Motor neuron (in vitro differentiated cells): ENCODE data around the gene MIPOL1. TPM values are rescaled to one million over a fixed set of nuclear protein-coding genes. Genes with fewer than 3 reads are reported as not detected.
"Not testable (repeated sequence)": the region's sequence is repeated elsewhere in the genome, so short reads cannot be mapped to it uniquely, and the experiment has no call there.

Source experiments
- ATAC-seq, 8 experiments: fragments of 200-7000 bp; cut with Tn5 transposase; replicated peaks in 6 of 8; 2 replicates each; pipeline ENCODE4 v1.8.0; 2021; ENCODE audit warnings: mild to moderate bottlenecking in 8 of 8, moderate library complexity in 8 of 8
- H3K27ac ChIP-seq, 2 donors: fragments of 250-450 bp; sonication (Bioruptor Pico); 2 replicates each; pipeline ENCODE4 v1.9.0; 2021; ENCODE audit warnings: antibody characterized with exemption in 2 of 2, mild to moderate bottlenecking in 2 of 2, moderate library complexity in 1 of 2
- H3K4me1 ChIP-seq, 2 donors: fragments of 250-450 bp; sonication (Bioruptor Pico); replicated peaks in 1 of 2; 2 replicates each; pipeline ENCODE4 v1.6.1; 2021; ENCODE audit warnings: antibody characterized with exemption in 2 of 2, mild to moderate bottlenecking in 2 of 2, moderate library complexity in 1 of 2
- H3K4me3 ChIP-seq, 5 donors: fragments of 250-450 bp; sonication (Bioruptor Pico); 2 replicates each; pipeline ENCODE4 v1.9.0; 2021; ENCODE audit warnings: antibody characterized with exemption in 5 of 5, mild to moderate bottlenecking in 5 of 5, moderate library complexity in 4 of 5
- WGBS, 10 experiments: fragments of 450-650 bp; shearing (Covaris generic); methylation state at CpG; one replicate each; pipeline ENCODE4 v1.0.0; 2022; 5-methylcytosine and 5-hydroxymethylcytosine counted together
- in situ Hi-C, 9 experiments: fragments of 400-800 bp; cut with MboI; loops; one replicate each; pipeline ENCODE4 v1.15.0; 2021; ENCODE audit warnings: low sequenced_read_pairs in 9 of 9, low pct_unique_long_range_greater_than_20kb in 2 of 9; ENCODE audit not compliant: unreplicated experiment in 9 of 9
- total RNA-seq, 8 experiments: library from RNA; unstranded; fragments of 300-600 nt; gene quantifications; 2 replicates each; pipeline versions ENCODE4 v1.2.3 to v1.2.4, GENCODE V29; 2022

The MIPOL1 gene
- total RNA-seq, 8 experiments from 2014 or later, result 7.0 to 28.0 (median 14.3) TPM

DNA sequence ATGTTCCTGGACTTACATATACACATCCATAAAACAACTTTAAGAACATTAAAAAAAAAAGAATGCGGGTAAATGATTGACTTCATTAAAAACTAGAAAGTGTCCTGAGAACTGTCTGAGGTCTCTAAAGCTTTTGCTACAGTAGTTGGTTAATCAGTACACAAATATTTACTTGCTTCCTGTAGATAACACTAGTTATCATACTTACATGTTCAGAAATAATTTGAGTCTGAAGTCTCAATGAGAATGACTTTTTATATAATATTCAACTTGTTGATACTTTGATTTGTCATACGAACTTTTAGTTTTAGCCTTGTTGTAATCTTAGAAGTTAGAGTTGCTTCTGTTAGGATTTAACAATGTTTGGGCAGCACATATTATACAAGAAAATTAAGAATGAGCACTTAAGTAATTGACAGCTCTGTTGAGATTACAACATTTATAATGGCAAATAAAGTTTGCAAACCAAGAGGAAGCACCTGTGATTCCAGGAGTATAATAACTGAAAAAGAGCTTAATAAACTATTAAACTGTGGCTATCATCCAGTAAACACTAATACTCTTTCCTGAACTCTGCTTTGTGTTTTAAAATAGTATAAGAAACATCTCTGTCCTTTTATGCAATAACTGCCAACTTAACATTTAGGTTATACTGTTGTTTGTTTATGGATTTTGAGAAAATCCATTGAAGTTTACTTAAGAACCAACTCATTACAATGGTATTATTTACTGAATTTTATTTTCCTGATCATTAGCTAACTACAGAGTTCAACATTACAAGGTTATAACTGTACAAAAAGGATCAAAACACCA lies 131.7 kb downstream of the MIPOL1 start:
- no peak overlapping the region for H3K4me3 ChIP-seq
- no peaks in the 10 kb centered on the region for H3K4me1 ChIP-seq
- no peak for ATAC-seq
- WGBS, 10 experiments, result 85 to 100% (median 98%) methylated on average over 1 to 2 of the region's 2 CpGs
- in situ Hi-C loops, result no loop called here
- no peak overlapping the region for H3K27ac ChIP-seq

GRCh38 chr14:37330910-37331309 lies 133.2 kb downstream of the MIPOL1 start:
- H3K27ac ChIP-seq, result no peak overlapping the region
- H3K4me1 ChIP-seq, result no peaks in the 10 kb centered on the region
- ATAC-seq, result no peak
- H3K4me3 ChIP-seq, result no peak overlapping the region
- in situ Hi-C loops, result no loop called here

DNA sequence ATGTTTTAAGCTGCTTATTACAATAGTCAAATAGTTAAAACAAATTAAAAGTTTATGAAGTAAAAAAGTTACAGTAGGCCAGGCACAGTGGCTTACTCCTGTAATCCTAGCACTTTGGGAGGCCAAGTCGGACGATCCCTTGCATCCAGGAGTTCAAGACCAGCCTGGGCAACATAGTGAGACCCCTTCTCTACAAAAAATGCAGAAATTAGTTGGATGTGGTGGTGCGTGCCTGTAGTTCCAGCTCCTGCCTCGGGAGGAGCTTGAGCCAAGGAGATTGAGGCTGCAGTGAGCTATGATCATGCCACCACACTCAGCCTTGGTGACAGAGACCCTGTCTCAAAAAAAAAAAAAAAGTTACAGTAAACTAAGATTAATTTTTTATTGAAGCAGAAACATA lies 142.6 kb downstream of the MIPOL1 start:
- Histone ChIP-seq H3K4me1 (no peaks in the 10 kb centered on the region), H3K27ac (no peak overlapping the region), H3K4me3 (no peak overlapping the region)
- in situ Hi-C loops, result no loop called here
- ATAC-seq, result no peak
- 85 to 100% (median 93%) methylated on average over 2 to 4 of the region's 4 CpGs; no CpG with 5 or more reads in 1 of the 10 experiments for WGBS, 10 experiments

- Histone ChIP-seq H3K4me3 (no peak overlapping the region), H3K4me1 (no peaks in the 10 kb centered on the region), H3K27ac (no peak overlapping the region)
- no peak for ATAC-seq
- in situ Hi-C loops, result no loop called here
- WGBS, 10 experiments, result 11 to 100% (median 80%) methylated on average over 2 to 3 of the region's 3 CpGs
Measured at GRCh38 chr14:37343307-37344094, 145.8 kb downstream of the MIPOL1 start.

- WGBS, 10 experiments, result 90 to 100% (median 94%) methylated on average over 2 to 4 of the region's 9 CpGs; no CpG with 5 or more reads in 5 of the 10 experiments
Measured at GRCh38 chr14:37363661-37364060, 165.9 kb downstream of the MIPOL1 start.

GRCh38 chr14:37369425-37369824 lies 171.7 kb downstream of the MIPOL1 start:
- WGBS, 10 experiments, result 5 to 67% (median 55%) methylated on average over 2 to 5 of the region's 5 CpGs; no CpG with 5 or more reads in 1 of the 10 experiments
- ATAC-seq, result peak in 3 of 8 experiments; percentile 32 to 99 (median 50)

More at GRCh38 chr14:37363661-37364060, 165.9 kb downstream of the MIPOL1 start:
- Histone ChIP-seq H3K4me3 (no peak overlapping the region), H3K4me1 (no peaks in the 10 kb centered on the region), H3K27ac (no peak overlapping the region)
- no peak for ATAC-seq
- in situ Hi-C loops, result no loop called here

GRCh38 chr14:37375566-37375965 lies 177.8 kb downstream of the MIPOL1 start:
- Histone ChIP-seq H3K4me1 (no peaks in the 10 kb centered on the region), H3K27ac (no peak overlapping the region), H3K4me3 (no peak overlapping the region)
- ATAC-seq, result no peak
- in situ Hi-C loops, result no loop called here

More at GRCh38 chr14:37369425-37369824, 171.7 kb downstream of the MIPOL1 start:
- no peak overlapping the region for H3K4me3 ChIP-seq
- no peak overlapping the region for H3K27ac ChIP-seq
- in situ Hi-C loops, result no loop called here
- no peaks in the 10 kb centered on the region for H3K4me1 ChIP-seq

DNA sequence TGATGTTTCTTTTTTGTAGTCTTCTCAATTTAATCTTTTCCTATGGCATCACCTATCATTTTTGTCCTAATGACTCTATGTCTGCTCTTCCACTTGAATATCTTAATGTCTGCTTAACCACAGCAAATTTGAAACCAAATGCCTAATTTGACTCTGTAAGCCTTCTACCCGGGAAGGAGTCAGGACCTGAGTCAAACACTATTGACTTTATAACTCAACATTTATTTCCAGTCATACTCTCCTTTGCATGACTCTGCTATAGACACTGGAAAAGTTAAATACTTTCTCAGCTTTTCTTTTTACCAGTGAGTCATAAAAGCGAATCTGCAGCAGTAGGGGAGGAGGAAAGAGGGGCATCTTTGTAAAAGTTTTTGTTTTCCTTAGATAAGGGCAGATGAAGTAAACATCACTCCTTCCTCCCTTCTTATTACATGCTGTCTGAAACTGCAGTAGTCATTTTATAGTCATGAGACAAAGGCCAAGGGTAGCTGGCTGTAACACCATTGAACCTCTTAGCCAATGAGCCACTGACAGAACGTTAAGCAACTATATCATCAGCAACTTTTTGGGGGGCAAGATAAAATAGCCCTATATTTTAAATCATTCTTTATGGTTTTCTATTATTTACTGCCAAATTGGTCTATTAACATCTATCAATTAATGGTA lies 179.3 kb downstream of the MIPOL1 start:
- H3K4me3 ChIP-seq, result no peak overlapping the region
- ATAC-seq, result no peak
- no peaks in the 10 kb centered on the region for H3K4me1 ChIP-seq
- 67 to 100% (median 87%) methylated on average over 1 to 3 of the region's 3 CpGs for WGBS, 10 experiments
- in situ Hi-C loops, result no loop called here
- H3K27ac ChIP-seq, result no peak overlapping the region

DNA sequence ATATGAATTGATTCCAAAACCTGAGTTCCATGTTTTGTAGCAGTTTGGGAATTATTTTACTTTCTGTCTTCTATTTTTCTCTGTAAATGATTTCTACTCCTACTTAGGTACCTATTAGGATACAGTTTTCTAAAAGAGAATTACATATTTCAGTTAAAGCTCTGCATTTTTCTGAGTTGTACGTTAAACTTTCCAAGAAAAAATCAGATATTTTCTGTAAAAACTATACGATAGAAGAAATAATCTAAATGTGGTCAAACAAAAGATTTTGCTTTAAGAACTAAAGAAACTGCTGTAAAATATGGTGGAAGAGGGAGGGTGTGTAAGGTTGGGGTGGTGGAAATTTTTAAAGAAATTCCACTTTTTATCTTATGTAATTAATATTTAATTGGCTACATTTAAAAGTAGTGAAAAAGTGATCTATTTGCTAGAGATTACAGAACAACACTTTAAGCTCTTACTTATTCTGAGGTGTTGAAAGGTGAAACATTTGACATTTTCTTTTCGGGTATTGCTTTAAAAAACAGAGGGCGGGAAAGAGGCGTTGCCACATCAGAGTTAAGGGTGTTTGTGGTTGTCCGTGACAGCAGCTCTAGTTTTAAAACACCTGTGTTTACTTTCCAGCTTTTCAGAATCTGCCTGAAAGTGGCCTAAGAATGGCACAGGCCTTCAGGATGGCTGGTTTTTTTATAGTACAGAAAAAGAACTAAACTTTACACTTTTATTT lies 187.3 kb downstream of the MIPOL1 start:
- H3K4me1 ChIP-seq, result no peaks in the 10 kb centered on the region
- H3K4me3 ChIP-seq, result no peak overlapping the region
- in situ Hi-C loops, result no loop called here
- WGBS, 10 experiments, result 55 to 89% (median 73%) methylated on average over 2 to 6 of the region's 6 CpGs
- H3K27ac ChIP-seq, result no peak overlapping the region
- peak in 1 of 8 experiments; percentile 71 for ATAC-seq

DNA sequence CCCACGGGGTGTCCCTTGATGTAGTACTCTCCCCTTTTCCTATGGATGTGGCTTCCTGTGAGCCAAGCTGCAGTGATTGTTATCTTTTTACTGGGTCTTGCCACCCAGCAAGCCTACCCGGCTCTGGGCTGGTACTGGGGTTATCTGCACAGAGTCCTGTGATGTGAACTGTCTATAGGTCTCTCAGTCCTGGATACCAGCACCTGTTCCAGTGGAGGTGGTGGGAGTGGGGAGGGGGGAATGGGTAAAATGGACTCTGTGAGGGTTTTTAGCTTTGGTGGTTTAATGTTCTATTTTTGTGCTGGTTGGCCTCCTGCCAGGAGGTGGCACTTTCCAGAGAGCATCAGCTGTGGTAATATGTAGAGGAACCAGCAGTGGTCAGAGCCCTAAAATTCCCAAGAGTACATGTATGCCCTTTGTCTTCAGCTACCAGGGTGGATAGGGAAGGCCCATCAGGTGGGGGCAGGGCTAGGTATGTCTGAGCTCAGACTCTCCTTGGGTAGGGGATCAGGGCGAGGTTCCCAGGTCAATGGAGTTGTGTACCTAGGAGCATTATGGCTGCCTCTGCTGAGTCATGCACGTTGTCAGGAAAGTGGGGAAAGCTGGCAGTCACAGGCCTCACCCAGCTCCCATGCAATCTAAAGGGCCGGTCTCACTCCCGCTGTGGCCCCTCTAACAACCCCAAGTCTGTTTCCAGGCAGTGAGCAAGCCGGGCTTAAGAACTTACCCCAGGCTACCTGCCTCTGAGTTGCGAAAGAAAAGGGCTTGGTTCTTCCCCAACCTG lies 199.6 kb downstream of the MIPOL1 start:
- in situ Hi-C loops, H3K4me3 ChIP-seq, ATAC-seq, H3K4me1 ChIP-seq, H3K27ac ChIP-seq: not testable (repeated sequence)
- WGBS, 10 experiments, result 48 to 100% (median 63%) methylated on average over 1 to 4 of the region's 8 CpGs; no CpG with 5 or more reads in 3 of the 10 experiments

DNA sequence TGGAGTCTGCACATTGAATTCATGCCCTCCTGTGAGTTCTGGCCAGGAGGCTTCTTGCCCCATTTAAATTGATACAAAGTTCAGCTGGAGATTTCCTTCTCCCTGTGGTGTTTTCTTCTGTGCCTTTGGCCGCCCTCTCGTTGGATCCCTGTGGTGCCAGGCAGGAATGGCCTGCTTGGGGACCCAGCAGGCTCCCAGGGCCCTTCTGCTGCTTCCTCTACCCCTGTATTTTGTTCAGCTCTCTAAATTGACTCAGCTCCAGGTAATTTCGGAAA lies 200.1 kb downstream of the MIPOL1 start:
- ATAC-seq, result no peak
- in situ Hi-C loops, result no loop called here
- 86 to 100% (median 95%) methylated on average over 1 to 2 of the region's 3 CpGs; no CpG with 5 or more reads in 4 of the 10 experiments for WGBS, 10 experiments

GRCh38 chr14:37399517-37399916 lies 201.8 kb downstream of the MIPOL1 start:
- Histone ChIP-seq H3K4me1 (no peaks in the 10 kb centered on the region), H3K4me3 (no peak overlapping the region), H3K27ac (no peak overlapping the region)
- in situ Hi-C loops, result no loop called here
- ATAC-seq, result no peak

More for the DNA sequence above, 200.1 kb downstream of the MIPOL1 start:
- no peak overlapping the region for H3K4me3 ChIP-seq
- H3K4me1 ChIP-seq, result no peaks in the 10 kb centered on the region
- no peak overlapping the region for H3K27ac ChIP-seq
